ENCODE data around the gene SH3D19.
"Not testable (repeated sequence)": the region's sequence is repeated elsewhere in the genome, so short reads cannot be mapped to it uniquely, and the experiment has no call there.

The SH3D19 gene

GRCh38 chr4:151276787-151277562, 48.4 kb downstream of the SH3D19 start, which contains the start of gene PRSS48:
PRSS48 (plus strand) TSS chr4:151277161; CDS start chr4:151277173, 12 bp downstream.
- no peaks in the 10 kb centered on the region for H4K20me1 ChIP-seq (ENCODE audit: low read depth, low read length)
- no peak within 1 kb of the TSS for H3K9ac ChIP-seq (ENCODE audit: low read length)
- H3K27me3 ChIP-seq (ENCODE audit: low read length): no peaks in the 10 kb centered on the region
- no peaks in the 10 kb centered on the region for H3K79me2 ChIP-seq (ENCODE audit: insufficient read depth, low read length)
- no peaks in the 10 kb centered on the region for H3K9me3 ChIP-seq (ENCODE audit: insufficient read depth, low read length)
- H3K4me3 ChIP-seq (ENCODE audit: insufficient read depth, low read length, poor library complexity, severe bottlenecking): no peak within 1 kb of the TSS
- no peak within 1 kb of the TSS for H3K27ac ChIP-seq (ENCODE audit: low read depth, low read length)
- no peaks in the 10 kb centered on the region for H3F3A ChIP-seq (ENCODE audit: insufficient read depth)
- H3K9me2 ChIP-seq (replicated peaks; ENCODE audit: insufficient read depth, low read length): no peaks in the 10 kb centered on the region
- H3K4me2 ChIP-seq (ENCODE audit: low read depth, low read length, poor library complexity, severe bottlenecking): no peak within 1 kb of the TSS
- no peak for TF ChIP-seq EZH2phosphoT487 (conservative IDR thresholded peaks at IDR 0.05; ENCODE audit: low read length)
- TF ChIP-seq, protein P1, sequence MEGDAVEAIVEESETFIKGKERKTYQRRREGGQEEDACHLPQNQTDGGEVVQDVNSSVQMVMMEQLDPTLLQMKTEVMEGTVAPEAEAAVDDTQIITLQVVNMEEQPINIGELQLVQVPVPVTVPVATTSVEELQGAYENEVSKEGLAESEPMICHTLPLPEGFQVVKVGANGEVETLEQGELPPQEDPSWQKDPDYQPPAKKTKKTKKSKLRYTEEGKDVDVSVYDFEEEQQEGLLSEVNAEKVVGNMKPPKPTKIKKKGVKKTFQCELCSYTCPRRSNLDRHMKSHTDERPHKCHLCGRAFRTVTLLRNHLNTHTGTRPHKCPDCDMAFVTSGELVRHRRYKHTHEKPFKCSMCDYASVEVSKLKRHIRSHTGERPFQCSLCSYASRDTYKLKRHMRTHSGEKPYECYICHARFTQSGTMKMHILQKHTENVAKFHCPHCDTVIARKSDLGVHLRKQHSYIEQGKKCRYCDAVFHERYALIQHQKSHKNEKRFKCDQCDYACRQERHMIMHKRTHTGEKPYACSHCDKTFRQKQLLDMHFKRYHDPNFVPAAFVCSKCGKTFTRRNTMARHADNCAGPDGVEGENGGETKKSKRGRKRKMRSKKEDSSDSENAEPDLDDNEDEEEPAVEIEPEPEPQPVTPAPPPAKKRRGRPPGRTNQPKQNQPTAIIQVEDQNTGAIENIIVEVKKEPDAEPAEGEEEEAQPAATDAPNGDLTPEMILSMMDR (IDR thresholded peaks at IDR 0.05; ENCODE audit: insufficient read depth, low read length, poor library complexity, severe bottlenecking): peak; percentile 64
- H3K36me3 ChIP-seq (ENCODE audit: low read length): no peaks in the 10 kb centered on the region
- H2AFZ ChIP-seq (ENCODE audit: low read depth, low read length, severe bottlenecking): no peak within 1 kb of the TSS

DNA sequence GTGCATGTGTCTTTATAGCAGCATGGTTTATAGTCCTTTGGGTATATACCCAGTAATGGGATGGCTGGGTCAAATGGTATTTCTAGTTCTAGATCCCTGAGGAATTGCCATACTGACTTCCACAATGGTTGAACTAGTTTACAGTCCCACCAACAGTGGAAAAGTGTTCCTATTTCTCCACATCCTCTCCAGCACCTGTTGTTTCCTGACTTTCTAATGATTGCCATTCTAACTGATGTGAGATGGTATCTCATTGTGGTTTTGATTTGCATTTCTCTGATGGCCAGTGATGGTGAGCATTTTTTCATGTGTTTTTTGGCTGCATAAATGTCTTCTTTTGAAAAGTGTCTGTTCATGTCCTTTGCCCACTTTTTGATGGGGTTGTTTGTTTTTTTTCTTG, 56.5 kb downstream of the SH3D19 start:
- H3K9ac ChIP-seq (ENCODE audit: low read length); H3K79me2 ChIP-seq (ENCODE audit: insufficient read depth, low read length); H3F3A ChIP-seq (ENCODE audit: insufficient read depth); H3K27ac ChIP-seq (ENCODE audit: low read depth, low read length); H3K27me3 ChIP-seq (ENCODE audit: low read length); H3K4me2 ChIP-seq (ENCODE audit: low read depth, low read length, poor library complexity, severe bottlenecking); H3K4me3 ChIP-seq (ENCODE audit: insufficient read depth, low read length, poor library complexity, severe bottlenecking); H3K9me2 ChIP-seq (replicated peaks; ENCODE audit: insufficient read depth, low read length); H2AFZ ChIP-seq (ENCODE audit: low read depth, low read length, severe bottlenecking); H3K36me3 ChIP-seq (ENCODE audit: low read length); H4K20me1 ChIP-seq (ENCODE audit: low read depth, low read length); H3K9me3 ChIP-seq (ENCODE audit: insufficient read depth, low read length): not testable (repeated sequence)

DNA sequence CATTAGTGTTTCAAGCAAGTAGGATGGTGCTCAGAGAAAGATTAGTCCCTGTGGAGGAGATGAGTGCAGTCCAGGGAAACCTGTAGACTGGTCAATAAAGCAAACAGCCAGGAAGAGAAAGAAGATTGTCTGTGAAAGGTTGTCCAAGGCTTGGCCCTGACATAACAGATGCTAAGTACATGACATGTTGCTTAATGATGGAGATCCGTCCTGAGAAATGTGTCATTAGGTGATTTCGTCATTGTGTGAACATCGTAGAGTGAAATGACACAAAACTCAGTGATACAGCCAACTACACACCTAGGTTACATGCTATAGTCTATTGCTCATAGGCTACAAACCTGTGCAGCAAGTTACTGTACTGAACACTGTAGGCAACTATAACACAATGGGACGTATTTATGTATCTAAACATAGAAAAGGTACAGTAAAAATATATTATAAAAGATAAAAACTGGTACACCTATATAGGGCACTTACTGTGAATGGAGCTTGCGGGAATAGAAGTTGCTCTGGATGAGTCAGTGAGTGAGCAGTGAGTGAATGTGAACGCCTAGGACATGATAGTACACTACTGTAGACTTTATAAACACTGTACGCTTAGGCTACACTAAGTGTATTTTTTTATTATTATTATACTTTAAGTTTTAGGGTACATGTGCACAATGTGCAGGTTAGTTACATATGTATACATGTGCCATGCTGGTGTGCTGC, 57.4 kb downstream of the SH3D19 start:
- no peaks in the 10 kb centered on the region for H3K9me2 ChIP-seq (replicated peaks; ENCODE audit: insufficient read depth, low read length)
- H2AFZ ChIP-seq (ENCODE audit: low read depth, low read length, severe bottlenecking): no peak overlapping the region
- H3K4me2 ChIP-seq (ENCODE audit: low read depth, low read length, poor library complexity, severe bottlenecking): no peak overlapping the region
- no peaks in the 10 kb centered on the region for H3K79me2 ChIP-seq (ENCODE audit: insufficient read depth, low read length)
- no peak overlapping the region for H3K4me3 ChIP-seq (ENCODE audit: insufficient read depth, low read length, poor library complexity, severe bottlenecking)
- no peaks in the 10 kb centered on the region for H3F3A ChIP-seq (ENCODE audit: insufficient read depth)
- H3K9ac ChIP-seq (ENCODE audit: low read length): no peak overlapping the region
- no peaks in the 10 kb centered on the region for H4K20me1 ChIP-seq (ENCODE audit: low read depth, low read length)
- H3K9me3 ChIP-seq (ENCODE audit: insufficient read depth, low read length): no peaks in the 10 kb centered on the region
- H3K36me3 ChIP-seq (ENCODE audit: low read length): no peaks in the 10 kb centered on the region
- no peak overlapping the region for H3K27ac ChIP-seq (ENCODE audit: low read depth, low read length)
- TF ChIP-seq, protein P1 (IDR thresholded peaks at IDR 0.05; ENCODE audit: insufficient read depth, low read length, poor library complexity, severe bottlenecking): no peak
- TF ChIP-seq EZH2phosphoT487 (conservative IDR thresholded peaks at IDR 0.05; ENCODE audit: low read length): no peak
- H3K27me3 ChIP-seq (ENCODE audit: low read length): no peaks in the 10 kb centered on the region

DNA sequence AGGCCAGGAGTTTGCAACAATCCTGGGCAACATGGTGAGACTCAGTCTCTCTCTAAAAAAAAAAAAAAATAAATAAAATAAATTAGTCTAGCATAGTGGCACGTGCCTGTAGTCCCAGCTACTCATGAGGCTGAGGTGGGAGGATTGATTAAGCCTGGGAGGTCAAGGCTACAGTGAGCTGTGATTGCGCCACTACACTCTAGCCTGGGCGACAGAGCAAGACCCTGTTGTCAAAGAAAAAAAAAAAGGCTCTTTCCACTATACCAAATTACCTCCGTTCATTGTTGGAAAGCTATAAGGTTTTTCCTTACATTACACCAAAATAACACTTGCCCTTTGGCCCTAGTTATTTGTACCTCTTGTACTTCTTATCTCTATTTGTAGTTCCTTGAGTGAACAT, 58.3 kb downstream of the SH3D19 start:
- Histone ChIP-seq H3K36me3 (ENCODE audit: low read length) (no peaks in the 10 kb centered on the region), H3K27ac (ENCODE audit: low read depth, low read length) (no peak overlapping the region), H3K9me3 (ENCODE audit: insufficient read depth, low read length) (no peaks in the 10 kb centered on the region), H3F3A (ENCODE audit: insufficient read depth) (no peaks in the 10 kb centered on the region), H3K27me3 (ENCODE audit: low read length) (no peaks in the 10 kb centered on the region), H3K9ac (ENCODE audit: low read length) (no peak overlapping the region), H3K79me2 (ENCODE audit: insufficient read depth, low read length) (no peaks in the 10 kb centered on the region), H3K9me2 (replicated peaks; ENCODE audit: insufficient read depth, low read length) (no peaks in the 10 kb centered on the region), H4K20me1 (ENCODE audit: low read depth, low read length) (no peaks in the 10 kb centered on the region), H2AFZ (ENCODE audit: low read depth, low read length, severe bottlenecking) (no peak overlapping the region), H3K4me2 (ENCODE audit: low read depth, low read length, poor library complexity, severe bottlenecking) (no peak overlapping the region), H3K4me3 (ENCODE audit: insufficient read depth, low read length, poor library complexity, severe bottlenecking) (no peak overlapping the region)
- TF ChIP-seq EZH2phosphoT487 (conservative IDR thresholded peaks at IDR 0.05; ENCODE audit: low read length): no peak
- TF ChIP-seq, protein P1 (IDR thresholded peaks at IDR 0.05; ENCODE audit: insufficient read depth, low read length, poor library complexity, severe bottlenecking): no peak
